Measurements from ENCODE around the gene KCNH2.

- TF ChIP-seq CTCF (IDR thresholded peaks at IDR 0.05 in 8 of 11, conservative IDR thresholded peaks at IDR 0.05 in 3 of 11) (no peak), POLR2A (IDR thresholded peaks at IDR 0.05) (no peak)
These were observed 2.5 kb upstream of the KCNH2 start for GRCh38 chr7:150980663-150981062.
